H9 (cell line): ENCODE results near the gene COQ7. TPM values are rescaled to one million over a fixed set of nuclear protein-coding genes. Genes with fewer than 3 reads are reported as not detected.

Experiments used
- DNase-seq: peaks from one replicate; pipeline ENCODE4 v3.0.0-alpha.2; 2017
- H2AFZ ChIP-seq: one replicate; pipeline ENCODE4 v1.6.1; 2013; ENCODE audit warnings: mild to moderate bottlenecking, low read length, control low read depth, moderate library complexity
- H2AK5ac ChIP-seq: 2 replicates; pipeline ENCODE4 v1.6.1; 2013; ENCODE audit warnings: low read length, control low read depth, mixed read lengths; ENCODE audit not compliant: insufficient read length
- H2BK120ac ChIP-seq: one replicate; pipeline ENCODE4 v1.6.1; 2013; ENCODE audit warnings: low read depth, mild to moderate bottlenecking, low read length, control low read depth, inconsistent platforms; ENCODE audit not compliant: poor library complexity, severe bottlenecking
- H2BK12ac ChIP-seq: 2 replicates; pipeline ENCODE4 v1.6.1; 2013; ENCODE audit warnings: low read length, control low read depth, mixed read lengths, low read depth; ENCODE audit not compliant: insufficient read length
- H2BK15ac ChIP-seq: 2 replicates; pipeline ENCODE4 v1.6.1; 2013; ENCODE audit warnings: low read depth, low read length, control low read depth
- H2BK20ac ChIP-seq: one replicate; pipeline ENCODE4 v1.6.1; 2013; ENCODE audit warnings: low read depth, mild to moderate bottlenecking, low read length, control low read depth, inconsistent platforms; ENCODE audit not compliant: poor library complexity, severe bottlenecking
- H2BK5ac ChIP-seq: 2 replicates; pipeline ENCODE4 v1.6.1; 2013; ENCODE audit warnings: low read length, control low read depth, mixed read lengths; ENCODE audit not compliant: insufficient read length
- H3K14ac ChIP-seq: 2 replicates; pipeline ENCODE4 v1.6.1; 2013; ENCODE audit warnings: low read length, control low read depth; ENCODE audit not compliant: insufficient read depth
- H3K18ac ChIP-seq: 2 replicates; pipeline ENCODE4 v1.6.1; 2013; ENCODE audit warnings: low read depth, mild to moderate bottlenecking, mixed read lengths, low read length, control low read depth; ENCODE audit not compliant: insufficient read length
- H3K23ac ChIP-seq: 2 replicates; pipeline ENCODE4 v1.6.1; 2013; ENCODE audit warnings: low read length, control low read depth, mixed read lengths, low read depth; ENCODE audit not compliant: insufficient read length
- H3K23me2 ChIP-seq: 2 replicates; pipeline ENCODE4 v1.6.1; 2013; ENCODE audit warnings: low read depth, mild to moderate bottlenecking, mixed read lengths, low read length, control low read depth; ENCODE audit not compliant: insufficient read length, poor library complexity, severe bottlenecking
- H3K27ac ChIP-seq: 2 replicates; pipeline ENCODE4 v1.5.1; 2013; ENCODE audit warnings: low read length, control low read depth, mixed read lengths, low read depth; ENCODE audit not compliant: insufficient read length
- H3K27me3 ChIP-seq: 2 replicates; pipeline ENCODE4 v1.6.1; 2013; ENCODE audit warnings: low read length, control low read depth, inconsistent platforms; ENCODE audit not compliant: insufficient read depth
- H3K4ac ChIP-seq: 2 replicates; pipeline ENCODE4 v1.6.1; 2013; ENCODE audit warnings: low read depth, mild to moderate bottlenecking, control low read depth, inconsistent platforms, low read length, moderate library complexity
- H3K4me1 ChIP-seq: 2 replicates; pipeline ENCODE4 v1.6.1; 2013; ENCODE audit warnings: low read length, control low read depth, inconsistent platforms; ENCODE audit not compliant: insufficient read depth
- H3K4me2 ChIP-seq: 2 replicates; pipeline ENCODE4 v1.6.1; 2013; ENCODE audit warnings: low read length, control low read depth, mixed read lengths; ENCODE audit not compliant: insufficient read length, insufficient read depth
- H3K56ac ChIP-seq: 2 replicates; pipeline ENCODE4 v1.6.1; 2013; ENCODE audit warnings: low read depth, mild to moderate bottlenecking, mixed read lengths, low read length, control low read depth; ENCODE audit not compliant: insufficient read length
- H3K79me1 ChIP-seq: 2 replicates; pipeline ENCODE4 v1.6.1; 2013; ENCODE audit warnings: low read depth, mild to moderate bottlenecking, moderate library complexity, low read length, control low read depth, inconsistent platforms; ENCODE audit not compliant: insufficient read depth, poor library complexity, severe bottlenecking
- H3K79me2 ChIP-seq: 2 replicates; pipeline ENCODE4 v1.6.1; 2013; ENCODE audit warnings: low read length, control low read depth, inconsistent platforms; ENCODE audit not compliant: insufficient read depth
- H3K9ac ChIP-seq: 2 replicates; pipeline ENCODE4 v1.6.1; 2013; ENCODE audit warnings: low read length, control low read depth, mixed read lengths; ENCODE audit not compliant: insufficient read length; ENCODE audit errors: extremely low read depth
- H3K9me3 ChIP-seq: one replicate; pipeline ENCODE4 v1.6.1; 2013; ENCODE audit warnings: low read depth, low read length, inconsistent platforms; ENCODE audit not compliant: control insufficient read depth
- H3T11ph ChIP-seq: one replicate; pipeline ENCODE4 v1.6.1; 2013; ENCODE audit warnings: mild to moderate bottlenecking, low read length, control low read depth, inconsistent platforms
- H4K20me1 ChIP-seq: one replicate; pipeline ENCODE4 v1.6.1; 2013; ENCODE audit not compliant: control insufficient read depth, insufficient read length, insufficient read depth
- H4K5ac ChIP-seq: 2 replicates; pipeline ENCODE4 v1.6.1; 2013; ENCODE audit warnings: low read depth, mild to moderate bottlenecking, mixed read lengths, low read length, control low read depth; ENCODE audit not compliant: insufficient read length
- H4K8ac ChIP-seq: replicated peaks from 2 replicates; pipeline ENCODE4 v1.6.1; 2013; ENCODE audit warnings: low read length, control low read depth, mixed read lengths, low read depth; ENCODE audit not compliant: insufficient read length
- H4K91ac ChIP-seq: 2 replicates; pipeline ENCODE4 v1.6.1; 2013; ENCODE audit warnings: low read depth, mild to moderate bottlenecking, moderate library complexity, mixed read lengths, low read length, control low read depth; ENCODE audit not compliant: insufficient read length
- H3K27ac Mint-ChIP-seq, 3 experiments: 2 replicates in 2 of 3; 3 replicates in 1 of 3; pipeline ENCODE4 v1.8.0; 2020 to 2021; ENCODE audit warnings: mixed read lengths in 3 of 3, mild to moderate bottlenecking in 1 of 3, moderate library complexity in 1 of 3
- H3K27me3 Mint-ChIP-seq: 2 replicates; pipeline ENCODE4 v1.8.0; 2021; ENCODE audit warnings: low read depth, mild to moderate bottlenecking, moderate library complexity, mixed read lengths
- H3K36me3 Mint-ChIP-seq, 3 experiments: 2 replicates in 2 of 3; 3 replicates in 1 of 3; pipeline ENCODE4 v1.8.0; 2020 to 2021; ENCODE audit warnings: low read depth in 3 of 3, mixed read lengths in 3 of 3; ENCODE audit not compliant: insufficient read depth in 1 of 3
- H3K4me1 Mint-ChIP-seq, 2 experiments: 2 replicates each; pipeline ENCODE4 v1.8.0; 2020; ENCODE audit warnings: mixed read lengths in 2 of 2
- H3K4me3 Mint-ChIP-seq, 2 experiments: 2 replicates in 1 of 2; 3 replicates in 1 of 2; pipeline ENCODE4 v1.8.0; 2020 to 2021; ENCODE audit warnings: mild to moderate bottlenecking in 2 of 2, mixed read lengths in 2 of 2, moderate library complexity in 1 of 2
- H3K9me3 Mint-ChIP-seq, 2 experiments: 2 replicates in 1 of 2; 3 replicates in 1 of 2; pipeline ENCODE4 v1.8.0; 2020; ENCODE audit warnings: mild to moderate bottlenecking in 2 of 2, mixed read lengths in 2 of 2, moderate library complexity in 1 of 2
- WGBS: extraction: QIAGEN DNeasy Blood & Tissue Kit; methylation state at CpG from one replicate; pipeline ENCODE4 v1.1.7; 2013; ENCODE audit warnings: missing lambda C conversion rate, low lambda C conversion rate, mixed read lengths; ENCODE audit not compliant: insufficient read length; ENCODE audit errors: extremely low coverage; 5-methylcytosine and 5-hydroxymethylcytosine counted together
- total RNA-seq: library from RNA; stranded (reverse); gene quantifications from 2 replicates; pipeline ENCODE4 v1.2.1, GENCODE V29; 2021
- TF ChIP-seq, protein P1 (sequence below): fragments of 200-600 bp; sonication (generic); conservative IDR thresholded peaks from 3 replicates; pipeline ENCODE4 v1.8.0; 2021; ENCODE audit warnings: antibody characterized with exemption, mild to moderate bottlenecking

Gene COQ7
- total RNA-seq, 1 experiment from 2014 or later, result 29.6 TPM

DNA sequence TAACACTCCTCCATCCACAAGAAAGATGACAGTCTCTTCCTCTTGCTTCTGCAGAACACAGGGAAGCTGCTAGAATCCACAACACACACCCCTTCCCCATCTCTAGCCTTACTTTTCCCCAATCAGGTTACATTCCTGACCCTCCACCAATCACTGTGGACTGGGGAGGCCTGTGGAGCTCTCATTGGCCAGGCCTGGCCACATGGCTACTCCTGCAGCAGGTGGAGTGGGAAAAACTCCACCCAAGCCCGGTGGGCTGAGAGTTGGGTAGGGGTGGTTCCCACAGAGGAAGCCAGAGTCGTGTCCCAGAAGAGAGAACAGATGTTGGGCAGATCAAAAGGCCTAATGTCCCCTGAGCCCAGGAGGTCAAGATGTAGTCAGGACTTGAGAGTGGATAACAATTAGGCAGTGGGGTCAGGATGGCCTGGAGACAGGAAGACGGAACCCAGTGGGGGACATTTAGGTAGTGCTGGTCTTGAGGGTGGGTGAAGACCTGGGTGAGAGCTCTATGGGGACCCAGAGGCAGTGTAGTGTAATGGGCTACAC is 22.1 kb downstream of the COQ7 start:
- WGBS, result no CpG with 5 or more reads among the region's 3 CpGs
- Histone ChIP-seq H2BK5ac (no peak overlapping the region), H3T11ph (no peak overlapping the region), H3K79me1 (no peaks in the 10 kb centered on the region), H3K9me3 (no peaks in the 10 kb centered on the region), H3K27me3 (no peaks in the 10 kb centered on the region; the same call in 1 of the 2 replicates), H3K18ac (no peak overlapping the region), H3K56ac (no peak overlapping the region), H2BK120ac (no peak overlapping the region), H3K4me2 (no peak overlapping the region), H3K23me2 (no peaks in the 10 kb centered on the region), H3K27ac (no peak overlapping the region), H3K14ac (no peak overlapping the region), H2BK12ac (no peak overlapping the region), H2AK5ac (no peak overlapping the region), H2BK20ac (no peak overlapping the region), H3K79me2 (no peaks in the 10 kb centered on the region), H4K8ac (no peak overlapping the region), H3K4ac (no peak overlapping the region), H4K91ac (no peak overlapping the region), H4K20me1 (no peaks in the 10 kb centered on the region), H2AFZ (no peak overlapping the region), H3K23ac (no peak overlapping the region), H3K4me1 (no peaks in the 10 kb centered on the region), H3K9ac (no peak overlapping the region), H4K5ac (no peak overlapping the region), H2BK15ac (no peak overlapping the region)
- TF ChIP-seq, protein P1, sequence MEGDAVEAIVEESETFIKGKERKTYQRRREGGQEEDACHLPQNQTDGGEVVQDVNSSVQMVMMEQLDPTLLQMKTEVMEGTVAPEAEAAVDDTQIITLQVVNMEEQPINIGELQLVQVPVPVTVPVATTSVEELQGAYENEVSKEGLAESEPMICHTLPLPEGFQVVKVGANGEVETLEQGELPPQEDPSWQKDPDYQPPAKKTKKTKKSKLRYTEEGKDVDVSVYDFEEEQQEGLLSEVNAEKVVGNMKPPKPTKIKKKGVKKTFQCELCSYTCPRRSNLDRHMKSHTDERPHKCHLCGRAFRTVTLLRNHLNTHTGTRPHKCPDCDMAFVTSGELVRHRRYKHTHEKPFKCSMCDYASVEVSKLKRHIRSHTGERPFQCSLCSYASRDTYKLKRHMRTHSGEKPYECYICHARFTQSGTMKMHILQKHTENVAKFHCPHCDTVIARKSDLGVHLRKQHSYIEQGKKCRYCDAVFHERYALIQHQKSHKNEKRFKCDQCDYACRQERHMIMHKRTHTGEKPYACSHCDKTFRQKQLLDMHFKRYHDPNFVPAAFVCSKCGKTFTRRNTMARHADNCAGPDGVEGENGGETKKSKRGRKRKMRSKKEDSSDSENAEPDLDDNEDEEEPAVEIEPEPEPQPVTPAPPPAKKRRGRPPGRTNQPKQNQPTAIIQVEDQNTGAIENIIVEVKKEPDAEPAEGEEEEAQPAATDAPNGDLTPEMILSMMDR, result no peak
- no peak for DNase-seq
- Mint-ChIP-seq H3K4me1 (peaks cover 4 to 10% of the 10 kb centered on the region in 2 experiments; a peak in 3 of 4 replicates), H3K9me3 (0 out of 5 replicates have a peak, but pooled peaks cover 0 to 2% of the 10 kb centered on the region in 2 experiments), H3K27me3 (peaks cover 23% of the 10 kb centered on the region), H3K27ac (no peak overlapping the region), H3K36me3 (no peaks in the 10 kb centered on the region), H3K4me3 (no peak overlapping the region)
